Sigmoid colon (tissue), 7 donors: Measurements from ENCODE around the gene BUD13. TPM values are rescaled to one million over a fixed set of nuclear protein-coding genes. Genes with fewer than 3 reads are reported as not detected.

ENCODE experiments used
- DNase-seq: peaks from one replicate; pipeline ENCODE4 v3.0.0-alpha.2; 2019
- H3K27ac ChIP-seq, 4 donors: fragments of 200-600 bp; sonication (generic); one replicate each; pipeline ENCODE4 v1.5.1; 2016 to 2019; ENCODE audit warnings: mild to moderate bottlenecking in 1 of 4
- H3K27me3 ChIP-seq, 3 donors: fragments of 200-600 bp; sonication (generic); one replicate each; pipeline ENCODE4 v1.5.1; 2019; ENCODE audit warnings: mild to moderate bottlenecking in 1 of 3
- H3K36me3 ChIP-seq, 4 donors: fragments of 200-600 bp; sonication (generic); one replicate each; pipeline ENCODE4 v1.5.1; 2016 to 2019
- H3K4me1 ChIP-seq, 4 donors: fragments of 200-600 bp; sonication (generic); one replicate each; pipeline ENCODE4 v1.5.1; 2017 to 2019
- H3K4me3 ChIP-seq, 4 donors: fragments of 200-600 bp; sonication (generic); one replicate each; pipeline ENCODE4 v1.5.1; 2017 to 2019; ENCODE audit warnings: mild to moderate bottlenecking in 2 of 4, moderate library complexity in 1 of 4
- H3K9me3 ChIP-seq, 4 donors: fragments of 200-600 bp in 3 of 4; sonication (generic) in 3 of 4; one replicate each; pipeline versions ENCODE4 v1.5.1 to v1.6.1; 2013 to 2019
- EP300 ChIP-seq, 4 donors: sonication (generic); formaldehyde crosslinking; IDR thresholded peaks; one replicate each; pipeline ENCODE4 v1.6.1; 2017; ENCODE audit warnings: antibody characterized with exemption in 4 of 4
- POLR2A ChIP-seq, 2 donors: fragments of 450-650 bp; IDR thresholded peaks; one replicate each; pipeline ENCODE4 v1.6.1; 2016; ENCODE audit warnings: antibody characterized with exemption in 2 of 2, mild to moderate bottlenecking in 2 of 2, moderate library complexity in 2 of 2
- POLR2AphosphoS5 ChIP-seq, 4 donors: sonication (generic); formaldehyde crosslinking; IDR thresholded peaks; one replicate each; pipeline ENCODE4 v1.6.1; 2017; ENCODE audit warnings: antibody characterized with exemption in 4 of 4
- WGBS, 2 donors: extraction: QIAGEN DNeasy Blood & Tissue Kit; methylation state at CpG; one replicate each; pipeline ENCODE4 v1.1.7; 2013; 5-methylcytosine and 5-hydroxymethylcytosine counted together
- intact Hi-C: fragments of 100-400 bp; cut with DNase I; formaldehyde crosslinking; loops from one replicate; pipeline ENCODE4 v1.15.1; 2023
- polyA plus RNA-seq, 3 donors: library from polyadenylated mRNA; stranded (reverse); fragments of 200-250 nt; gene quantifications; one replicate each; pipeline ENCODE4 v1.2.3, GENCODE V29; 2013
- total RNA-seq, 4 donors: library from RNA; depleted of rRNA; stranded (reverse); fragments of >200 nt; gene quantifications; one replicate each; pipeline ENCODE4 v1.1.0, GENCODE V29; 2016
- TF ChIP-seq, protein P1 (sequence below), 4 experiments: fragments of 450-650 bp in 3 of 4; fragments of 200-600 bp in 1 of 4; IDR thresholded peaks; one replicate each; pipeline ENCODE4 v1.5.1; 2016 to 2019; ENCODE audit warnings: antibody characterized with exemption in 4 of 4, mild to moderate bottlenecking in 3 of 4, moderate library complexity in 2 of 4
- donor health status: healthy with polysubstance abuse.
- donor health status: Bipolar disorder and iron deficiency.
- donor health status: healthy.

BUD13 gene
- total and polyA plus RNA-seq, 7 donors: 12.2 to 19.9 (median 16.8) TPM

GRCh38 chr11:116730601-116731000 lies 42.2 kb downstream of the BUD13 start:
- DNase-seq: no peak
- 16 to 57% methylated on average over 6 of the region's 6 CpGs for WGBS, 2 donors
- TF ChIP-seq, protein P1, sequence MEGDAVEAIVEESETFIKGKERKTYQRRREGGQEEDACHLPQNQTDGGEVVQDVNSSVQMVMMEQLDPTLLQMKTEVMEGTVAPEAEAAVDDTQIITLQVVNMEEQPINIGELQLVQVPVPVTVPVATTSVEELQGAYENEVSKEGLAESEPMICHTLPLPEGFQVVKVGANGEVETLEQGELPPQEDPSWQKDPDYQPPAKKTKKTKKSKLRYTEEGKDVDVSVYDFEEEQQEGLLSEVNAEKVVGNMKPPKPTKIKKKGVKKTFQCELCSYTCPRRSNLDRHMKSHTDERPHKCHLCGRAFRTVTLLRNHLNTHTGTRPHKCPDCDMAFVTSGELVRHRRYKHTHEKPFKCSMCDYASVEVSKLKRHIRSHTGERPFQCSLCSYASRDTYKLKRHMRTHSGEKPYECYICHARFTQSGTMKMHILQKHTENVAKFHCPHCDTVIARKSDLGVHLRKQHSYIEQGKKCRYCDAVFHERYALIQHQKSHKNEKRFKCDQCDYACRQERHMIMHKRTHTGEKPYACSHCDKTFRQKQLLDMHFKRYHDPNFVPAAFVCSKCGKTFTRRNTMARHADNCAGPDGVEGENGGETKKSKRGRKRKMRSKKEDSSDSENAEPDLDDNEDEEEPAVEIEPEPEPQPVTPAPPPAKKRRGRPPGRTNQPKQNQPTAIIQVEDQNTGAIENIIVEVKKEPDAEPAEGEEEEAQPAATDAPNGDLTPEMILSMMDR (IDR thresholded peaks at IDR 0.05): no peak
- no peak for TF ChIP-seq POLR2AphosphoS5 (IDR thresholded peaks at IDR 0.05)
- TF ChIP-seq POLR2A (IDR thresholded peaks at IDR 0.05): no peak
- TF ChIP-seq EP300 (IDR thresholded peaks at IDR 0.05): no peak
- no peak overlapping the region for H3K4me3 ChIP-seq
- H3K36me3 ChIP-seq: no peaks in the 10 kb centered on the region
- H3K27me3 ChIP-seq: peaks cover 0 to 31% (median 6%) of the 10 kb centered on the region in 3 donors
- no peaks in the 10 kb centered on the region for H3K9me3 ChIP-seq
- intact Hi-C loops: no loop called here
- no peaks in the 10 kb centered on the region for H3K4me1 ChIP-seq
- no peak overlapping the region for H3K27ac ChIP-seq

DNA sequence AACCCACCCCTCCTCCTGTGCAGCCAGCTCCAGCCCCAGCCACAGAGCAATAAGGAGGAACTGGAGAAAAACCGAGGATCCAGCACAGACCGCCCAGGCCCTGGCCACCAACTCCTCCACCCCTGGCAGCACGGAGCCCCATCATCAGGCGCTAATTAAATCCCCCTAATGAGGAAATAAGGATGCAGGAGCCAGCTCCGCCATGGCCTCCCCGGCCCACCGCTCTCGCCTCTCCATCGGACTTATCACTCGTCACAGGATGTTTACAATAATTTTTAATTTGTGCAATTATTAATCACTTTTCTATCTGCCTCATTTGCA lies 42.6 kb downstream of the BUD13 start:
- TF ChIP-seq EP300 (IDR thresholded peaks at IDR 0.05): no peak
- TF ChIP-seq, protein P1 (IDR thresholded peaks at IDR 0.05): no peak
- TF ChIP-seq POLR2AphosphoS5 (IDR thresholded peaks at IDR 0.05): no peak
- TF ChIP-seq POLR2A (IDR thresholded peaks at IDR 0.05): no peak
- Histone ChIP-seq H3K4me1 (no peaks in the 10 kb centered on the region), H3K27me3 (peaks cover 0 to 35% (median 6%) of the 10 kb centered on the region in 3 donors), H3K9me3 (no peaks in the 10 kb centered on the region), H3K4me3 (no peak overlapping the region), H3K36me3 (no peaks in the 10 kb centered on the region), H3K27ac (no peak overlapping the region)
- DNase-seq: no peak
- 62 to 86% methylated on average over 10 of the region's 10 CpGs for WGBS, 2 donors
- intact Hi-C loops: no loop called here

DNA sequence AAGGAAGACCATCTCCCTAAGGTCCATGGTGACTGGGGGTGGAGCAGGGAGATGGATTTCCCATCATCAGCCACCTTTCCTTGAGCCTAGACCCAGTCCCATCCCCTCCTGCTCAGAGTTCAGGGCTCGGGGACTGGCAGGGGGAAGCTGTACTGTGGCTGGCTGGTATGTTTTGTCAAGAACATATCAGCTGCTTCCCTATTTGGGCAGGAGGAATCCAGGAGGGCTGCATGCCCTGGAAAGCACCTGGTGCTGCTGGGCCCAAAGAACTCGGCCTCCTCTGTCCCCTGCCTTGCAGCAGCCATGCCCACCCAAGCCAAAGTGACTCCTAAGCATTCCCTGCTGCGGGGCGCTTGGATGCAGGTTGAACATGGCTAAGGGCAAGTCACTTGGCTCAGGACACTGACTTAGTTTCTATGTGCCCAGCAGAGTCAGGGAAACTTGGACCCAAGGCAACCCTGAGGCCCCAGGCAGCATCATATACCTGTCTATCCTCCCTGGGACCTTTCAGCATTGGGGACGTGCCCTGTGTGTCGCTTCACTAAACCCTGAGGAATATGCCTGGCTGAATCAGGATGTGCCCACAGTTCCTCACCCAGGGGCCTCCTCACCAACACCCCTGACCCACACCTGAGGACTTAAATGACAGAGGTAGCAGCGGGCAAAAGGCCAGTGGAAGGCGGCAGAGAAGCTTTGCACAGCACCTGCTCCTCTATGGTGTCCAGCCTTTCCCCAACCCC lies 43.1 kb downstream of the BUD13 start:
- WGBS, 2 donors: 86 to 89% methylated on average over 8 of the region's 8 CpGs
- intact Hi-C loops: no loop called here
- Histone ChIP-seq H3K27ac (no peak overlapping the region), H3K4me3 (no peak overlapping the region), H3K36me3 (no peaks in the 10 kb centered on the region), H3K27me3 (peaks cover 0 to 38% (median 6%) of the 10 kb centered on the region in 3 donors), H3K9me3 (no peaks in the 10 kb centered on the region), H3K4me1 (no peaks in the 10 kb centered on the region)
- TF ChIP-seq POLR2A (IDR thresholded peaks at IDR 0.05) (no peak), POLR2AphosphoS5 (IDR thresholded peaks at IDR 0.05) (no peak), EP300 (IDR thresholded peaks at IDR 0.05) (no peak)
- TF ChIP-seq, protein P1 (IDR thresholded peaks at IDR 0.05): no peak
- DNase-seq: no peak

DNA sequence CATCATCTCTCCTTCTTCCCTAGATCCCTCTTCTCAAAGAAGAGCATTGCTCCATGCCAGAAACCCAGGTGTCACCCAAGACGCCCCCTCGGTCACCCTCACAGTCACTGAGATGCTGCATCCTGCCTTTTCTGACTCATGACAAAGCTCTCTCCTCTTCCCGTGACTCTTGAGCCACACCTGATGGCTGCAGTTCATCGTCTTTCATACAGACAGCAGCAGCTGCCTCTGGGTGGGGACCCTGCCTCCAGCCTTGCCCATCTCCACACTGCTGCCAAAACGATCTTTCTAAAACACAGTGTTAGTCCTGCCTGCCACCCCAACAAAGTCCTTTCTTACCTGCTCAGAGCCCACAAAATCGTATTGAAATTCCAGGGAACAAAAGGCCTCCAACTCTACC lies 44.8 kb downstream of the BUD13 start:
- Histone ChIP-seq H3K4me3 (no peak overlapping the region), H3K27me3 (peaks cover 0 to 38% (median 6%) of the 10 kb centered on the region in 3 donors), H3K27ac (no peak overlapping the region), H3K9me3 (no peaks in the 10 kb centered on the region), H3K4me1 (no peaks in the 10 kb centered on the region), H3K36me3 (no peaks in the 10 kb centered on the region)
- intact Hi-C loops: no loop called here
- no peak for DNase-seq
- TF ChIP-seq EP300 (IDR thresholded peaks at IDR 0.05): no peak
- TF ChIP-seq POLR2A (IDR thresholded peaks at IDR 0.05): no peak
- TF ChIP-seq POLR2AphosphoS5 (IDR thresholded peaks at IDR 0.05): no peak
- TF ChIP-seq, protein P1 (IDR thresholded peaks at IDR 0.05): no peak
- 65 to 78% methylated on average over 6 of the region's 6 CpGs for WGBS, 2 donors
